DND-41 (cell line): ENCODE measurements around the gene PNMA6F.
"Not testable (repeated sequence)": the region's sequence is repeated elsewhere in the genome, so short reads cannot be mapped to it uniquely, and the experiment has no call there.

Experiments used
- EZH2 ChIP-seq: IDR thresholded peaks from 3 replicates; pipeline ENCODE4 v1.6.1; 2012; ENCODE audit warnings: borderline replicate concordance, low read depth, mild to moderate bottlenecking, moderate library complexity, low read length, inconsistent platforms; ENCODE audit not compliant: severe bottlenecking
- TF ChIP-seq, protein P1 (sequence below): IDR thresholded peaks from 2 replicates; pipeline ENCODE4 v1.5.1; 2012; ENCODE audit warnings: borderline replicate concordance, low read length, moderate library complexity, mild to moderate bottlenecking; ENCODE audit not compliant: poor library complexity, severe bottlenecking; ENCODE audit errors: extremely low read depth

DNA sequence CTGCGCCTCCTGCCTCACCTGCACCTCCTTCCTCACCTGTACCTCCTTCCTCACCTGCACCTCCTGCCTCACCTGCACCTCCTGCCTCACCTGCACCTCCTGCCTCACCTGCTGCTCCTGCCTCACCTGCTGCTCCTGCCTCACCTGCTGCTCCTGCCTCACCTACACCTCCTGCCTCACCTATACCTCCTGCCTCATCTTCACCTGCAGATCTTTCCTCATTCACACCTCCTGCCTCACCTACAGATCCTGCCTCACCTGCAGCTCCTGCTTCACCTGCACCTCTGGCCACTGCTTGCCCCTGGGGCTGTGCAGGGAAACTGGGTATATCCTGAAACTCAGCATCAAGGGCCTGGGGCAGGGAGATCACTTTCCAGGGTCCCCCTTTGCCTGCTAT is 1.5 kb downstream of the PNMA6F start:
- not testable (repeated sequence) for TF ChIP-seq EZH2
- TF ChIP-seq, protein P1, sequence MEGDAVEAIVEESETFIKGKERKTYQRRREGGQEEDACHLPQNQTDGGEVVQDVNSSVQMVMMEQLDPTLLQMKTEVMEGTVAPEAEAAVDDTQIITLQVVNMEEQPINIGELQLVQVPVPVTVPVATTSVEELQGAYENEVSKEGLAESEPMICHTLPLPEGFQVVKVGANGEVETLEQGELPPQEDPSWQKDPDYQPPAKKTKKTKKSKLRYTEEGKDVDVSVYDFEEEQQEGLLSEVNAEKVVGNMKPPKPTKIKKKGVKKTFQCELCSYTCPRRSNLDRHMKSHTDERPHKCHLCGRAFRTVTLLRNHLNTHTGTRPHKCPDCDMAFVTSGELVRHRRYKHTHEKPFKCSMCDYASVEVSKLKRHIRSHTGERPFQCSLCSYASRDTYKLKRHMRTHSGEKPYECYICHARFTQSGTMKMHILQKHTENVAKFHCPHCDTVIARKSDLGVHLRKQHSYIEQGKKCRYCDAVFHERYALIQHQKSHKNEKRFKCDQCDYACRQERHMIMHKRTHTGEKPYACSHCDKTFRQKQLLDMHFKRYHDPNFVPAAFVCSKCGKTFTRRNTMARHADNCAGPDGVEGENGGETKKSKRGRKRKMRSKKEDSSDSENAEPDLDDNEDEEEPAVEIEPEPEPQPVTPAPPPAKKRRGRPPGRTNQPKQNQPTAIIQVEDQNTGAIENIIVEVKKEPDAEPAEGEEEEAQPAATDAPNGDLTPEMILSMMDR, result not testable (repeated sequence)
